NB4 (cell line): Measurements from ENCODE around the gene TRPC1.

Experiments
- MYC ChIP-seq: IDR thresholded peaks from 2 replicates; pipeline ENCODE4 v1.6.1; 2011; ENCODE audit warnings: low read depth, low read length
- POLR2A ChIP-seq: IDR thresholded peaks from 2 replicates; pipeline ENCODE4 v1.6.1; 2011; ENCODE audit warnings: mild to moderate bottlenecking; ENCODE audit not compliant: insufficient read length; ENCODE audit errors: extremely low read depth
- TF ChIP-seq, protein P1 (sequence below): IDR thresholded peaks from one replicate; pipeline ENCODE4 v1.5.1; 2012; ENCODE audit warnings: low read depth, low read length

DNA sequence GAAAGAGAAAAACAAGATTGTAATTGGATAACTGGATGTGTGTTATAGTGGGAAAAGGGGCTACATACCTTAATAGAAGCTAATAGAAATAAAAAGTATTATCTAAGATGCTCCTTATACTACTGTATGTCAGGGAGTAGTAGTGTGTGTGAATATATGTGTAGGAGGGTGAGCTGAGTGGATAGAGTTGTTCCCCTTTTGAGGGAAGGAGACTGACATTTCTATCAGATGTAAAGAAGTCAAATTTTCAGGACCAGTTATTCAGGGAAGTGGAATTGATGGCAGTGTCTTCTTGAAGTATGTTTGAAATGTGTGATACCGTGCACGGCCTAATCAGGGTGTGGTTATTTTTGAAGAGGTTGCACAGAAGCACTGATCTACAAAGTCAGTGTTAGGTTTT is 116.0 kb downstream of the TRPC1 start:
- TF ChIP-seq, protein P1, sequence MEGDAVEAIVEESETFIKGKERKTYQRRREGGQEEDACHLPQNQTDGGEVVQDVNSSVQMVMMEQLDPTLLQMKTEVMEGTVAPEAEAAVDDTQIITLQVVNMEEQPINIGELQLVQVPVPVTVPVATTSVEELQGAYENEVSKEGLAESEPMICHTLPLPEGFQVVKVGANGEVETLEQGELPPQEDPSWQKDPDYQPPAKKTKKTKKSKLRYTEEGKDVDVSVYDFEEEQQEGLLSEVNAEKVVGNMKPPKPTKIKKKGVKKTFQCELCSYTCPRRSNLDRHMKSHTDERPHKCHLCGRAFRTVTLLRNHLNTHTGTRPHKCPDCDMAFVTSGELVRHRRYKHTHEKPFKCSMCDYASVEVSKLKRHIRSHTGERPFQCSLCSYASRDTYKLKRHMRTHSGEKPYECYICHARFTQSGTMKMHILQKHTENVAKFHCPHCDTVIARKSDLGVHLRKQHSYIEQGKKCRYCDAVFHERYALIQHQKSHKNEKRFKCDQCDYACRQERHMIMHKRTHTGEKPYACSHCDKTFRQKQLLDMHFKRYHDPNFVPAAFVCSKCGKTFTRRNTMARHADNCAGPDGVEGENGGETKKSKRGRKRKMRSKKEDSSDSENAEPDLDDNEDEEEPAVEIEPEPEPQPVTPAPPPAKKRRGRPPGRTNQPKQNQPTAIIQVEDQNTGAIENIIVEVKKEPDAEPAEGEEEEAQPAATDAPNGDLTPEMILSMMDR: no peak
- TF ChIP-seq POLR2A: no peak
- no peak for TF ChIP-seq MYC
